Endothelial cell of umbilical vein (primary cell): ENCODE data around the gene HES6.

ENCODE experiments used
- JUN ChIP-seq: IDR thresholded peaks from 2 replicates; pipeline ENCODE4 v1.6.1; 2011; ENCODE audit warnings: borderline replicate concordance, low read depth; ENCODE audit not compliant: insufficient read length, insufficient read depth
- MAX ChIP-seq: IDR thresholded peaks from 2 replicates; pipeline ENCODE4 v1.6.1; 2011; ENCODE audit not compliant: insufficient read depth, insufficient read length
- POLR2A ChIP-seq: IDR thresholded peaks from 2 replicates; pipeline ENCODE4 v1.6.1; 2012; ENCODE audit warnings: low read depth, mild to moderate bottlenecking, control low read depth, low read length
- POLR2AphosphoS5 ChIP-seq: IDR thresholded peaks from 2 replicates; pipeline ENCODE4 v1.6.1; 2012; ENCODE audit warnings: low read depth, mild to moderate bottlenecking, control low read depth, low read length, moderate library complexity; ENCODE audit not compliant: insufficient read depth
- TF ChIP-seq, protein P1 (sequence below), 2 donors: IDR thresholded peaks; 1 replicate in 1 of 2; 2 replicates in 1 of 2; pipeline ENCODE4 v1.5.1; 2011; ENCODE audit warnings: low read length in 2 of 2, mild to moderate bottlenecking in 2 of 2, moderate library complexity in 2 of 2, control low read depth in 1 of 2, inconsistent platforms in 1 of 2, low read depth in 1 of 2; ENCODE audit not compliant: insufficient read depth in 1 of 2; ENCODE audit errors: extremely low read depth in 1 of 2

GRCh38 chr2:238286551-238286950 lies 46.7 kb upstream of the HES6 start:
- TF ChIP-seq, protein P1, sequence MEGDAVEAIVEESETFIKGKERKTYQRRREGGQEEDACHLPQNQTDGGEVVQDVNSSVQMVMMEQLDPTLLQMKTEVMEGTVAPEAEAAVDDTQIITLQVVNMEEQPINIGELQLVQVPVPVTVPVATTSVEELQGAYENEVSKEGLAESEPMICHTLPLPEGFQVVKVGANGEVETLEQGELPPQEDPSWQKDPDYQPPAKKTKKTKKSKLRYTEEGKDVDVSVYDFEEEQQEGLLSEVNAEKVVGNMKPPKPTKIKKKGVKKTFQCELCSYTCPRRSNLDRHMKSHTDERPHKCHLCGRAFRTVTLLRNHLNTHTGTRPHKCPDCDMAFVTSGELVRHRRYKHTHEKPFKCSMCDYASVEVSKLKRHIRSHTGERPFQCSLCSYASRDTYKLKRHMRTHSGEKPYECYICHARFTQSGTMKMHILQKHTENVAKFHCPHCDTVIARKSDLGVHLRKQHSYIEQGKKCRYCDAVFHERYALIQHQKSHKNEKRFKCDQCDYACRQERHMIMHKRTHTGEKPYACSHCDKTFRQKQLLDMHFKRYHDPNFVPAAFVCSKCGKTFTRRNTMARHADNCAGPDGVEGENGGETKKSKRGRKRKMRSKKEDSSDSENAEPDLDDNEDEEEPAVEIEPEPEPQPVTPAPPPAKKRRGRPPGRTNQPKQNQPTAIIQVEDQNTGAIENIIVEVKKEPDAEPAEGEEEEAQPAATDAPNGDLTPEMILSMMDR (IDR thresholded peaks at IDR 0.05; ENCODE audit: extremely low read depth in 1 of 2, insufficient read depth in 1 of 2, low read depth in 1 of 2, low read length in 2 of 2) = no peak
- TF ChIP-seq JUN (no peak), POLR2A (no peak), POLR2AphosphoS5 (no peak), MAX (no peak)
